GM19043 (cell line): ENCODE measurements around the gene CENPL.
A peak's percentile ranks its signal among the peaks of the same experiment; 100 is the strongest.
"Not testable (repeated sequence)": the region's sequence is repeated elsewhere in the genome, so short reads cannot be mapped to it uniquely, and the experiment has no call there.

Experiments used
- ATAC-seq: cut with Tn5 transposase; IDR thresholded peaks from one replicate; pipeline ENCODE4 v1.9.1; 2021; ENCODE audit warnings: low read depth; ENCODE audit not compliant: unreplicated experiment

Gene CENPL, protein sequence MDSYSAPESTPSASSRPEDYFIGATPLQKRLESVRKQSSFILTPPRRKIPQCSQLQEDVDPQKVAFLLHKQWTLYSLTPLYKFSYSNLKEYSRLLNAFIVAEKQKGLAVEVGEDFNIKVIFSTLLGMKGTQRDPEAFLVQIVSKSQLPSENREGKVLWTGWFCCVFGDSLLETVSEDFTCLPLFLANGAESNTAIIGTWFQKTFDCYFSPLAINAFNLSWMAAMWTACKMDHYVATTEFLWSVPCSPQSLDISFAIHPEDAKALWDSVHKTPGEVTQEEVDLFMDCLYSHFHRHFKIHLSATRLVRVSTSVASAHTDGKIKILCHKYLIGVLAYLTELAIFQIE

DNA sequence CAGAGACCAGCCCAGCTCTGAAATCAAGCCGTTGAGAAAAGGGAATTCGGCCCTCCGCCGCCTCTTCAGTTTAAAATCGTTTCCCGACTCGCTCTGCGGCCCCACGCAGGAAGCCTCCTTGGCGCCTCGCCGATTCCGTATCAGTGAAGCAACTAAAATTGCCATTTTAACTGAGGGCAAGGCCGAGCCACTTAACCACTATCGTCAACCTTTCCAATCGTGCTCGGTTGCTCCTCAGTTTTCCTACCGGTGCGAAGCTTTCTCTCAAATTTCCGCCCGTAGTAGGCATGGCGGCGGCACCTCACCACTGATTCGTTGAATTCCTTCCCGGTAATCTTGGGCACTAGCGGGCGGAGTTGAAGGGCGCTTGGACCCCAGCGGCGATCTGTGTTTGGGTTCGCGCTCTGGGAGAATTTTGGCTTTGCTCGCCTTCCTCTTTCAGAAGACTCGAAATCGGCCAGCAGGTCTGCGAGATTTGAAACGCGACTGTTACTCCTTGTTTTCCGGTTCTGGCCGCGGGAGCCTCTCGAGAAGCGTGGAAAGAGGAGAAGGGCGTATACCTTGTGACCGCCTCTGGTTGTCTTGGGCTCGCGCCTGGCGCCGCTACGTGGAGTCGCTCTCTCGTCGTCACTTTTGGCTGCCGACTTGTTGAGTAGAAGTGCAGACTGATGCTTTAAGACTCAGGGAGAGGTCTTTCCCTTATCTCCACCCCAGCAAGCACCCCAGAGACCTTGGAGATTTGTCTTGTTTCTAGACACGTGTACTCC, at the start of gene CENPL, which contains the start of gene DARS2:
CENPL (minus strand) TSS at position 569 of the 767 bp plus-strand sequence. CDS start 13,584 bp downstream, outside the sequence.
DARS2 (plus strand) TSS at position 359 of the 767 bp plus-strand sequence. CDS start 557 bp downstream, outside the sequence.
- peak; percentile 81 for ATAC-seq

DNA sequence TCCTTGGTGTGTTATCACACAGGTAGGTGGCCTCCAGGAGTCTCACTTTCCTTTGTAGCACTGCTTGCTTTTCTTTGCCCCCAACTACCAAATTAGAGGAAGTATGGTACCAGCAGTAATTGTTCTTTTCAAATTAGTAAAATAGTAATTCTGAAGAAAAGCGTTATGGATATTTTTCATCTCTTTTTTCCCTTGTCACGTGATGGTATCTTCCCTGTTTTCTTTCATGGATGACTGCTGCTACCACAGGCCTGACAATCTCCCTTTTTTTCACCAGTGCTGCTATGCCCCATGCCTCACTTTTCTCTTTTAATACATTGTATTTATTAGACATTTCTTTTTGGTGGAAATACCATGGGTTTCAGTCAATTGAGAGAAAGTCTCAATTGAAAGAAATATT, 46.8 kb upstream of the CENPL start:
- no peak for ATAC-seq

DNA sequence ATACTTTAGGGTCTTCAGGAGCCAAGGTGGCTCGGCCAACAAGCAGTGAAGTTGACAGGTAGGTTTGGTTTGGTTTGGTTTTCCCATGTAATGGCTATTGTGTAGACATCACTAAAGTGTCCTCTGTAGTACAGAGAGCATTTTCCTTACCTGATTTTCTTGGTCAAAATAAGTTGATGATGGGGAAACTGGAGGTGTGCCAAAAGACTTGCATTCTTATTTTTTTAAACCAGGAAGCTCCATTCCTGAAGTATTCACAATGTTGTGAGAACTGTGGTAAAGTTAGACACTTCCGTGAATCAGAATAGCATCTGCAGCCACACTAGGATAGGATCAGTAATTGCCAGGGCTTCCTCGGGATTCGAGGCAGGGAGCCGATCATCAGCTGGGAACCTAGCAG, 46.4 kb upstream of the CENPL start:
- no peak for ATAC-seq

DNA sequence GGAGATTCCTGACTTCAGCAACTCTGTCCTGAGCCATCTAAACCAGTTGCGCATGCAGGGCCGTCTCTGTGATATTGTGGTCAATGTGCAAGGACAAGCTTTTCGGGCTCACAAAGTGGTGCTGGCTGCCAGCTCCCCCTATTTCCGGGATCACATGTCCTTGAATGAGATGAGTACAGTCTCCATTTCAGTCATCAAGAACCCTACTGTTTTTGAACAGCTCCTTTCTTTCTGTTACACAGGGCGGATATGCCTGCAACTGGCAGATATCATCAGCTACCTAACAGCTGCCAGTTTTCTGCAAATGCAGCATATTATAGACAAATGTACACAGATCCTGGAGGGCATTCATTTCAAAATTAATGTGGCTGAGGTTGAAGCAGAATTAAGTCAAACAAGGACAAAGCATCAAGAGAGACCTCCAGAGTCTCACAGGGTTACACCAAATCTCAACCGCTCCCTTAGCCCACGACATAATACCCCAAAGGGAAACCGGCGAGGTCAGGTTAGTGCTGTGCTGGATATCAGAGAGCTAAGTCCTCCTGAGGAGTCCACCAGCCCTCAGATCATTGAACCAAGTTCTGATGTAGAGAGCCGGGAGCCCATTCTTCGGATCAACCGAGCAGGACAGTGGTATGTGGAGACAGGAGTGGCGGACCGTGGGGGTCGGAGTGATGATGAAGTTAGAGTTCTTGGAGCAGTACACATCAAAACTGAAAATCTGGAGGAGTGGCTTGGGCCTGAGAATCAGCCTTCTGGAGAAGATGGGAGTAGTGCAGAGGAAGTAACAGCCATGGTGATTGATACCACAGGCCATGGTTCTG, 45.8 kb upstream of the CENPL start:
- ATAC-seq = no peak

DNA sequence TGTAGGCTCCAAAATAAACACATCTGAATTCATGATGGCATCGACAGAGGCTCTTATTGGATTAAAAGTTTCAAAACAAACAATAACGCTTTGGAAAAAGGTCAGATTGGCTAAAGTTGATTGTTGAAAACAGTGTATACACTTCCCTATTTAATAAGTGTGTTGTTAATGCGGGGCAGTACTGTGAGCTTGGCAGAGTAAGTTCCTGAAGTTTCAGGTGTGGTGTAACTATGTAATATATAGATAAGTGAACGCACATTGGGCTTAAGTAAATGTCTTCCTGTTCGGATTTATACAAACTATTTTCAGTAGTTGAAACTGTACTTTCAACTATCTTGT, 44.3 kb upstream of the CENPL start:
- no peak for ATAC-seq

DNA sequence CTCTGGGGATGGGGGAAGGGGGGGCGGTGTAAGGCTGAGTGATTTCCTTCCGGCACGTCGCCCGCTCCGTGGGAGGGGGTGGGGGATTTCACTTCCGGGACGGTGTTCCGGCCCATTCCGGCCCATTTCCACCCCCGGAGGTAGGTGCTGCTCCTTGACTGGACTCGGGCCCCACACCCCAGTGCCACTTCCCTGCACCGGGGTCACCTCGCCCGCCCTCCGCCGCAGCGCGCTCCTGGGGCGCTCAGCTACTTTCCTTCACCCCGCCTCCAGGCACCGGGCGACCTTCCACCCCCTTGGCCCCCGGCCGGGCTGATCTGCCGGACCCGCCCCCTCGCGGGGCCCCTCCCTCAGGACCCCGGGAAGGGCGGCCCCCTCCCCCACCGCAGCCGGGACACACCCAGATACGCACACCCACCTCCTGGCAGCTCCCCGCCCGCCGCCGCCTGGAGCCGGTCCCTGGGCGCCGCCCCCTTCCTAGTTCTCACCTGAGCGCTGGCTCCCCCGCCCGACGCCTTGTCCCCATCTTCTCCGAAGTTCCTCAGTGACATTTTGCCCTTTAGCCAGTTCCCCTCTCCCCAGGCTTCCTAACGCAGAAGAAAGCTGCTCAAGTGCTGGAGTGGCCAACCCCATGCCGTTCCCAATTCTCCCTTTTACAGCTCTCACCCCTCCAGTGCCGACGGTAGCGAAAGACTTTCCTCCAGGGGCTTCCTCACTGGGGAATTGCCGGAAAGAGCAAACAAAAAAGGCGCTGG, 43.8 kb upstream of the CENPL start, which contains the start of gene ZBTB37:
ZBTB37 (plus strand) TSS at position 115 of the 755 bp plus-strand sequence. CDS start 1,846 bp downstream, outside the sequence.
- ATAC-seq = peak; percentile 50

DNA sequence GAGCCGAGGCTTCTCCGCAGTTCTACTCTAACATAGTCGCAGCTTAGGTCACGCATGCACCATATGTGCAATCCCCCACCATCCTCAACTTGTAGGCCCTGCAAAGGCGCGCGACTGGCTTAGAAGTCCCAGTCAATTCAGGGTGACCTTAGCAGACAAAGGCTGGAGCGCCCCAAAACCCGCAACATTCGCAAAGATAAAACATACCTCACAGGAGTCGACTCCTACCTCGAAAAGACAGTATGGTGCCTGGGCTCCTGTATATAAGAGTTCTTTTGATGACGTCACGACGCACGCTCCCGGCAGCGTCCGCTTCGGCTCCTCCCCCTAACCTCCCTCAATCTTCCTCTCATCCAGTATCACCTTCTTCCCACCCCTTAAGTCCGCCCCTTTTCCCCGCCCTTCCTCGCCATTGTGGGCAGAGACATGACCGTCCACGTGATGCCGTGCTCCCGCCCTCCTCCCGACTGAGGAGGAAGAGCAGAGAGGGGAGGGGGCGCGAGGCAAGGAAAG, 43.1 kb upstream of the CENPL start, which contains the start of gene GAS5:
GAS5 (minus strand) TSS at position 237 of the 513 bp plus-strand sequence.
- ATAC-seq = peak; percentile 63

DNA sequence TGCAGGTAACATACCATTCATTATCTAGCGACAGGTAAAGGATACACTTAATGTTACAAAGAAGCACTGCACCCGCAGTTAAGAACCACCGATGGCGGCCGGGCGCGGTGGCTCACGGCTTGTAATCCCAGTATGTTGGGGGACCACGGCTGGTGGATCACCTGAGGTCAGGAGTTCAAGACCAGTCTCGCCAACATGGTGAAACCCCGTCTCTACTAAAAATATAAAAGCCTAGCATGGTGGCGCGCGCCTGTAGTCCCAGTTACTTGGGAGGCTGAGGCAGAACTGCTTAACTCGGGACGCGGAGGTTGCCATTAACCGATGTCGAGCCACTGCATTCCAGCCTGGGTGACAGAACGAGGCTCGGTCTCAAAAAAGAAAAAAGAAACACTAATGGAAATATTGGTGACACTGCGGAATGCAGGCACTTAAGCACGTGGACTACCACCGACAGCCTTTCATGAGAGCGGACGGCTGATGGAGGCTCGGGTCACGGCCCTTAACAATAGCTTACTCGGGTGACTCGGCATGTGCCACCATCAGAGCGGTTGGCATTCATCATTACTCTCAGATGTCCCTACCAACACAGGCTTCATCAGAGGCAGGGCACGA, 42.6 kb upstream of the CENPL start:
- ATAC-seq = no peak

DNA sequence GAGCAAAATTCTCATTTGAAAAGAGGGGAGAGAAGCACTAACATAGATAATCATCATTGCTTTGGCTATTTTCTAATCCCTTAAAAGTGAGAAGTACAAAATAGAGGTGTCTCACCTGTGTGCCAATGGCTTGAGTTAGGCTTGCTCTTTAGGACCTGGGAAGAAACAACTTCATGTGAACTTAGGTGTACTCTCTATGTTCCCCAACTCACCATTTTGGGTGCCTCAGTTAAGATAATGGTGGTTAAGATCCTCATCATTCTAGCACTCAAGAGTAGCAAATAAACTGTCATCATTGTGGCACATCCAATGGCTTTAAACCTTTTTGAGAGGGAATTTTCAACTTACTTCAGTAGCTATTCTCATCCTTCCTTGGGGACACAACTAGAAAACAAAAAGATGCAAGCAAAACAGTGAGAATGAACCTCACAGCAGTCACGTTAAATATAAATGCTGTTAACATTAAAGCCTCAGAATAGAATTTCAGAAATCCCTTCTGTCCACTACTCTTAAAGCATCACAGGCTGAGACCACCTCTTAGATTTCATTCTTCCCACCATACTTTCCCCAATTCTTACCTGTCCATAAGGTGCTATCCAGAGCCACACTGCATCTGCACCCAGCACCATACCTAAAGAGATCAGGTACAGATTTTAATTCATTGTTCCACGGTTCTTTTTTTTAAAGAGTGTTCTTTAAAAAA, 41.9 kb upstream of the CENPL start:
- ATAC-seq = no peak

DNA sequence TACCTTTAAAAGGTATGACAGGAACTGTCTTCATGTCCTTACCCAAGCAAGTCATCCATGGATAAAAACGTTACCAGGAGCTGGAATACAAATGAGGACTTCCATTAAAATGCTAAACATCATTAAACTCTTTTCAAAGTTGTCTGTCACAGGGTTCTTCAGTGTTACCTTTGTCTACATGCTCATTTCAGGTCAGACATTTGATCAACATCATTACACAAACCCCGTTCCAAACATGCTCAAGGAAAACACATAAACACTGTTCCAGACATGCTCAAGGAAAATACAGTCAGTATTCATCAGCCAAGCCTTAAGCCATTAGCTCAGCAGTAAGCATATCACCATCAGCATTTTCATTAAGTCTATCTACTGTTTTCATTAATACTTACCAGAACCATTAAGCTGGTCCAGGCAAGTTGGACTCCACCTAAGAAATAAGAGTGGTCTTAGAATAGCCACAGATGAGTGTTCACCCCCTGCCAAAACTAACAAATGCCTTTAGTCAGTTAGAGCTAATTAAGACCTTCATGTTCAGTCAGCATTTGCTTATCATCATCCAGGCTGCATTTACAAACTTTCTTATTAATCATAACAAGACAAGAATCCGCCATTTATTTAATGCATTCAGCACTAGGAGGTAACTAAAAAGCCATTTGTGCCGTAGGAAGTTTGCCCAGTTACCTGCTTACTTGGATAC, 40.9 kb upstream of the CENPL start:
- no peak for ATAC-seq

DNA sequence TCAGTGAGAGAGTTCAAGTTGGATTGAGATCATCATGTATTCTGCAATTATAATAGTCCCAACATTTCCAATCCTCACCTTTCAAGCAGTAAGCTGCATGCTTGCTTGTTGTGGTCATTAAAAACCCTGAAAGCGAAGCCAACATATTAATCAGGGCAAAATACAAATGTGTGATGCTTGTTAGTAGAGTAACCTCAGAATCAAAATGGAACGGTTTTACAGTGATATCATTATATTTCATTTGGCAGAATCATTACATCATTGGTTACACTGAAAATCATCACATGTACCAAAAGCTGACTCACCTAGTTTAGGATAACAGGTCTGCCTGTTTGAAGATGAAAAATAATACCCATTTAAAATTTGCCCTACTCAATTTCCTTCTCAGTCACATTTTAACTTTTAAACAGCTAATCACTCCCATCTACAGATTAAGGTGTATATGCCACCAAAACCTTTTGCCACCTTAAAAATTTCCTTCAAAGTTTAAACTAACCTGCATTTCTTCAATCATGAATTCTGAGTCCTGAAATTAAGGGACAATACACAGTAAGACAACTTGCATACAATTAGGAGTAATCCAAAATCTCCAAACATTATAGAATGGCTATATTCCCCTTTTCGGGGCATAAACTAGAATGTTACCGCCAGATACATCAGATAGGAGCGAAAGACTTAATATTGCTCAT, 39.6 kb upstream of the CENPL start:
- no peak for ATAC-seq

DNA sequence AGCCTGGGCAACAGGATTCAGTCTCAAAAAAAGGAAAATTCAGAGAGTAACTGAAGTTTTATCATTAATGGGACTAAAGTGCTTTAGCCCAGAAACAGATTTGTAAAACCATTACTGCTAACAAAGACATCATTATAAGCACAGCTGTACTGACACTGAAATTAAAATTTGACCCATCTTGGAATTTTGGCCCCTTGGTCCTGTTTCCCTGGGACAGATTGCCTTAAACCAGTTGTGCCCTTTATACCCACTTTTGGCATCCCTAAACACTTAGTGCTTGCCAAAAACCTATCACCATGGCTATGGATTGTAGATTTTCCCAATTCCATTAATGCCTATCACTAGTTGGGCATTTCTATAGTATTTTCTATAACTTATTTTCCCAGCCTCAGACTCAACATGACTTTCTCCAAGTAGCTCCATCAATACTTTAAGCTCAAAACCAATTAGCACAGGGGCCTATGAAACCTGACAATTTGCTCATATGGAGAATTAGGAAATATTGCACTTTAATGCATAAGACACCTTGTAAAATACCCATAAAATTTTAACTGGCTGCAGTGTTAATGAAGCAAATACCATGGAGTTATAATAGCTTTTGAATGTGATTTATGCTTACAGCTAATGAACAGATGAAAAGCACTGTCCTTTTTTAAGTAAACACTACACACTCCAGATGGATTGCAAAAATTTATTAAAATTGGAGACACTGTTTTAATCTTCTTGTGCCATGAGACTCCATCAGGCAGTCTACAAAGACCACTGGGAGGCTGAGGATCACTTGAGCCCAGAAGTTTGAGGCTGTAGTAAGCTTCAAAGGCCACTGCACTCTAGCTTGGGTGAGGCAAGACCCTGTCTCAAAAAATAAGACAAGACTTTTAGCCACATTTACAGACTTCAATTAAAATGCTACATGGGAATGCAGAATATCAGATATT, 38.8 kb upstream of the CENPL start:
- no peak for ATAC-seq

DNA sequence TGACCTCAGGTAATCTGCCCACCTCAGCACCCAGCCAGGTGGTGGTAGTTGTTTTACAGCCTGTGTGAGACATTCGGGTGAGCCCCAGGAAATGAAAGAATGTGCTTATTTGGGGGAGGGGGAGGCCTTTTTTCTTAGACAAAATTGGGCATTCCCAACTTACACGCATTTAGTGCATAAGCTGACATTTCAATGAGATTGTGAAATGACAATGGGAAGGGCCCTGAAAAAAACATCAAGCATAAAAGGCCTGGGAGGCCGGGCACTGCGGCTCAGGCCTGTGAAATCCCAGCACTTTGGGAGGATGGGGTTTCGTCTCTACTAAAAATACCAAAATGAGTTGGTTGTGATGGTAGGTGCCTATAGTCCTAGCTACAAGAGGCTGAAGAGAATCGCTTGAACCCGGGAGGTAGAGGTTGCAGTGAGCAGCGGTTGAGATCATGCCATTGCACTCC, 38.1 kb upstream of the CENPL start:
- ATAC-seq = no peak

DNA sequence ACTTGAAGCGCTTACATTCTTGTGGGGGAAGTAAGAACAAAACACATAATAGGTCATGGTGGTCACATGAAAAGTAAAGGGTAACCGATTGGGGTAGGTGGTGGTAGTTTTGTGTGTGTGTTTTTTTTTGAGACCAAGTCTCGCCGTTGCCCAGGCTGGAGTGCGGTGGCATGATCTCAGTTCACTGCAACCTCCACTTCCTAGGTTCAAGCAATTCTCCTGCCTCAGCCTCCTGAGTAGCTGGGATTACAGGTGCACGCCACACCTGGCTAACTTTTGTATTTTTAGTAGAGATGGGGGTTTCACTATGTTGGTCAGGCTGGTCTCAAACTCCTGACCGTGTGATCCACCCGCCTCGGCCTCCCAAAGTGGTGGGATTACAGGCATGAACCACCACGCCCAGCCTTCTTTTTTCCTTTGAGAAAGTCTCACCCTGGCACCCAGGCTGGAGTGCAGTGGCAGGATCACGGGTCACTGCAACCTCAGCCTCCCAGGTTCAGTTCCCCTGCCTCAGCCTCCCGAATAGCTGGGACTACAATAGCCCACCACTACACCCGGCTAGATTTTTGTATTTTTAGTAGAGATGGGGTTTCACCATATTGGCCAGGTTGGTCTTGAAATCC, 37.6 kb upstream of the CENPL start:
- ATAC-seq = not testable (repeated sequence)

DNA sequence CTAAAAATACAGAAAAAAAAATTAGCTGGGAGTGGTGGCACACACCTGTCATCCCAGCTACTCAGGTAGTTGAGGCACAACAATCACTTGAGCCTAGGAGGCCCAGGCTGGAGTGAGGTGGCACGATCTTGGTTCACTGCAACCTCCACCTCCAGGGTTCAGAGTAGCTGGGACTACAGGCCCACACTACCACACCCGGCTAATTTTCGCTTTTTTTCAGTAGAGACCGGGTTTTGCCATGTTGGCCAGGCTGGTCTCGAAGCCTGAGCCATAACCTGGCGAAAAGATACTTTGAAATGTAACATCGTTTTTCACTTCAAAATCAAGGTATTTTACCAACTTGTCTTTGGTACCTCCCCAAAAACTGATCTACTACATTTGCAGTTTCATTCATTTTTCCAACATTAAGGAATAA, 37.1 kb upstream of the CENPL start:
- no peak for ATAC-seq

DNA sequence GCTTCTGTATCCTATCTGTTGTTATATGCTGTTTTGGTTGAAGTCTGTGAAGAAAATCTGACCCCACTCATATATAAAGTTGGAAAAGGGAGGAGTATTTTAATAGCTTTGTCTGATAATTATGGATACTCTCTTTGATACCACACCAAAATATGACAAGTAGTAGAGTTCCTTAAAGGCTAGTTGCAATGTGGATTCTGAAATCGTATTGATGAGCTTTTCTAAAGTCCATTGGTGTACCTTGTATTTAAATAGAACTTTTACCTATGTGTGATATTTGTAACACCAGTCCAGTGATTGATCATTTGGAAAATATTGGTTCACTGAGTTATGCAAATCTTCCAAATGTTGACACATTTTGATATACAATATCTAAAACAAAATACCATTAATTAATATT, 35.4 kb upstream of the CENPL start:
- ATAC-seq = no peak
